Measurements from ENCODE around the gene PHKA1. TPM values are rescaled to one million over a fixed set of nuclear protein-coding genes. Genes with fewer than 3 reads are reported as not detected.

Gene PHKA1
- total RNA-seq, 2 experiments from 2014 or later, result 0.09 TPM; not detected in 1

GRCh38 chrX:72713130-72713529, 976 bp downstream of the PHKA1 start:
- ChIA-PET POLR2A (no interaction called here), CTCF (ENCODE audit: unreplicated experiment) (no interaction called here)
- H2AFZ ChIP-seq (ENCODE audit: low read length), result no peak overlapping the region
- BruUV-seq (replicated peaks), result no TSS peak
- no peaks in the 10 kb centered on the region for H3K36me3 ChIP-seq (ENCODE audit: insufficient read depth, low read length)
- no peak overlapping the region for H3K27ac ChIP-seq (ENCODE audit: low read depth, low read length, poor library complexity, severe bottlenecking)
- no peak overlapping the region for H3K4me3 ChIP-seq (ENCODE audit: low read depth, low read length, poor library complexity, severe bottlenecking)
- H3K4me2 ChIP-seq (ENCODE audit: low read length), result no peak overlapping the region
- no peak for DNase-seq (ENCODE audit: low spot score)
- no peaks in the 10 kb centered on the region for H3K9me3 ChIP-seq (ENCODE audit: low read length)
- TF ChIP-seq EZH2phosphoT487 (IDR thresholded peaks at IDR 0.05; ENCODE audit: borderline replicate concordance, low read depth, low read length) (no peak), CTCF (conservative IDR thresholded peaks at IDR 0.05; ENCODE audit: low read length) (no peak)
- H3K4me1 ChIP-seq (ENCODE audit: insufficient read depth, low read length, poor library complexity, severe bottlenecking), result no peaks in the 10 kb centered on the region
- intact Hi-C loops (cut with micrococcal nuclease; ENCODE audit: unreplicated experiment), result no loop called here
- H3K9me2 ChIP-seq (ENCODE audit: insufficient read depth, low read length), result no peaks in the 10 kb centered on the region
- H4K20me1 ChIP-seq (ENCODE audit: insufficient read depth, low read length), result no peaks in the 10 kb centered on the region
- no peaks in the 10 kb centered on the region for H3K79me2 ChIP-seq (ENCODE audit: insufficient read depth, low read depth, low read length)

DNA sequence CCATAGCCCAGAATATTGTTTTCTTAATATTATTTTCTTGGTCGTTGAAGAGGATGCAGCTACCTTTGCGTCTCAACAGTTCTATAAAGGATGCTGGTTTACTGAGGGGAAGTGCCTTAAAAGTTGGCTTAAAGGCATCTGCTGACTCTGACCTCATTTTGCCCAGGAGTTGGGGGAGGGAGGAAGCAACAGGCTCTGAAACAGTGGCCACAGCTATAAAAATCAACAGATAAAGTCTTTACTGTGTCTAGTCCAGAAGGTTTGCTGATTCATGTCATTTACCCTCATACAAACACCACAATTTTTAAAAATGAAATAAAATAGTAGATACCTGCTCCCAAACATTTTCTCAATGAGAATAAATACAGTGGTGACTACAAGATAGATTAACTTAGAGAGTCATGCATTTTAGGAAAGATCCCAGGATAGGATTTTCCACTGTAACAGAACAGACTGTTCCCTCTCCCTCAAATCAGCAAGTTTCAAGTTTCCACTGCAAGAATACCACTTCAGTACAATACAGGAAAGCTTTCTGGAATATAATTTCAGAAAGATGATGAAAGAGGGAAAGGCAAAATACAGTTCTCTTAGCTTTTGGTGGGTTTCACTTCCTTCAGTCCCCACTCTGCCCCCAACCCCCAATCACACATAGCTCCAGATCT, 1.9 kb downstream of the PHKA1 start:
- BruUV-seq (replicated peaks), result no TSS peak
- CTCF ChIA-PET (ENCODE audit: unreplicated experiment), result no interaction called here

More for the DNA sequence above, 1.9 kb downstream of the PHKA1 start:
- TF ChIP-seq CTCF (conservative IDR thresholded peaks at IDR 0.05; ENCODE audit: low read length), result no peak
- TF ChIP-seq EZH2phosphoT487 (IDR thresholded peaks at IDR 0.05; ENCODE audit: borderline replicate concordance, low read depth, low read length), result no peak
- Histone ChIP-seq H3K79me2 (ENCODE audit: insufficient read depth, low read depth, low read length) (no peaks in the 10 kb centered on the region), H3K4me1 (ENCODE audit: insufficient read depth, low read length, poor library complexity, severe bottlenecking) (no peaks in the 10 kb centered on the region), H3K4me3 (ENCODE audit: low read depth, low read length, poor library complexity, severe bottlenecking) (no peak overlapping the region), H4K20me1 (ENCODE audit: insufficient read depth, low read length) (no peaks in the 10 kb centered on the region), H3K4me2 (ENCODE audit: low read length) (no peak overlapping the region), H3K27ac (ENCODE audit: low read depth, low read length, poor library complexity, severe bottlenecking) (no peak overlapping the region), H3K9me3 (ENCODE audit: low read length) (no peaks in the 10 kb centered on the region), H3K9me2 (ENCODE audit: insufficient read depth, low read length) (no peaks in the 10 kb centered on the region), H3K36me3 (ENCODE audit: insufficient read depth, low read length) (no peaks in the 10 kb centered on the region), H2AFZ (ENCODE audit: low read length) (no peak overlapping the region)
- DNase-seq (ENCODE audit: low spot score), result no peak
- POLR2A ChIA-PET, result no interaction called here
- intact Hi-C loops (cut with micrococcal nuclease; ENCODE audit: unreplicated experiment), result no loop called here
